SKM-1 treated with dmso at 0.1 percent for 144 hours (cell line): ENCODE data around the gene RPL7L1.
A peak's percentile ranks its signal among the peaks of the same experiment; 100 is the strongest.

Experiments
- DNase-seq: peaks from one replicate; lab custom pipeline; 2025; ENCODE audit not compliant: unreplicated experiment; lab: John Stamatoyannopoulos, UW

RPL7L1 gene

DNA sequence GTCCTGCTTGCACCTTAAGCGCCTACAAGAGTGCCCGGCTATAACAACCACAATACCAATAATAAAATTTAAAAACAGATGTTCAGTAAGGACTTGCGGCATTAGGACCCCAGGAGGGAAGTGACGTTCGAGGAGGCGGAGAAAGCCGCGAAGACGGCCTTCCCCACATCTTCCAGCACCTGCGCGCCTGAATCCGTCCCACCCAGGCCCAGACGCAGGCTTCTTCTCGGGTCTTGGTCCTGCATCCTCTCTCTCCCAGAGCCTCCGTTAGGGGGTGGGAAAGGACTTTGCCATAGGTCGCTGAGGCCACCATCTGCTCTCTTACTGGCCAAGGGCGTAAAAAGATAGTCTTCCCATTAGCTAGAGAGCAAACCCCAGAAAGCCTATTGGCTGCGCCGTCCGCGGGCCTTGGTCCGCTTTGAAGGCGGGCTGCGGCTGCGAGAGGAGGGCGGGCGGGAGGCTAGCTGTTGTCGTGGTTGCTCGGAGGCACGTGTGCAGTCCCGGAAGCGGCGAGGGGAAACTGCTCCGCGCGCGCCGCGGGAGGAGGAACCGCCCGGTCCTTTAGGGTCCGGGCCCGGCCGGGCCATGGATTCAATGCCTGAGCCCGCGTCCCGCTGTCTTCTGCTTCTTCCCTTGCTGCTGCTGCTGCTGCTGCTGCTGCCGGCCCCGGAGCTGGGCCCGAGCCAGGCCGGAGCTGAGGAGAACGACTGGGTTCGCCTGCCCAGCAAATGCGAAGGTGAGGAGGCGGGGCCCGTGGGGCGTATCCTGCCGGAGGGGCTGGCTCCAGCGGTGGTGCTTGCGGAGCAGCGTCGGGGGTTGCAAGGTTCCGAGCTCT is 49.8 kb downstream of the RPL7L1 start, which contains the start of gene CNPY3:
TSS of gene CNPY3 (plus strand) at position 495 of the 835 bp plus-strand sequence. CDS start at position 586, 91 bp downstream.
- peak; percentile 98 for DNase-seq

DNA sequence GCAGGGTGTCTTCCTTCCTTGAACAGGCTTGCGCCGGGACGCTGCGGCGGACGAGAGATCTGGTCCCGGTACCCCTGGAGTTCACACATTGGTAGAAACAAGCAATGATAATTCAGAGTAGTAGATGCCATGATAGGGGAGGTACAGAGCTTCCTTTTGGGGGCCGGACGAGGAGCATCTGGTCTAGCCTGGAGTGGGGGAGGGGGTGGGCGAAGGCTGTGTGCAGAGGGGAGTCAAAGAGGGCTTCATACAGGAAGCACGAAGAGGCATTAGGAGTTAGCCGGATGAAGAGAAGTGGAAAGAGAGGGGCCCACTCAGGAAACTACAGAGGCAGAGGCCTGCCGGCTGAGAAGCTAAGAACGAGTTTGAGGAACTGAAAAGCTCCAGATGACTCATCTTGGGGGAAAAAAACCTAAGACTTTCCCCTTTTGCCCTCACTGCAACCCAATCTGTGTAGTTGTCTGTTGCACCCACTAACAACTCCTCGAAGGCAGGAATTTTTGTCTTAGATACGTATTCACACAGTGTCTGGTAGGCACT is 50.5 kb downstream of the RPL7L1 start:
- DNase-seq, result peak; percentile 97

DNA sequence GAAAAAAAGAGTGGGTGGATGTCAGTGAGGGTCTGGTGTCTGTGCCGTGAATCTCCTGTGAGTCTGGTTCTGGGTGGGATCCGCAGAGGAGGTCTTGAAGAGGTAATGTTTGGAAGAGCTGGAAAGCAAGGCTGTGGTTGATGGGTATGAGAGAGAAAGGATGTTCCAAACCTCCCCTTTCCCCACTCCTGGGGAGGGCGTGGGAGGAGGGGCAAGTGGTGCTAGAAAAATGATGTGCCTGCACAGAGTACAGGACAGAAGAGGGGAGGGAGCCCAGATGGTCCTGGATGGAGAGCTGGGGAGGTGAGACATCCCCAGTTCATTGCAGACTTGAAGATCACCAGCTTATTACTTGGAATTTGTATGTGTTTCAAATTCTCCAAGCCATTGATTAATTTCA is 53.0 kb downstream of the RPL7L1 start:
- DNase-seq, result no peak

DNA sequence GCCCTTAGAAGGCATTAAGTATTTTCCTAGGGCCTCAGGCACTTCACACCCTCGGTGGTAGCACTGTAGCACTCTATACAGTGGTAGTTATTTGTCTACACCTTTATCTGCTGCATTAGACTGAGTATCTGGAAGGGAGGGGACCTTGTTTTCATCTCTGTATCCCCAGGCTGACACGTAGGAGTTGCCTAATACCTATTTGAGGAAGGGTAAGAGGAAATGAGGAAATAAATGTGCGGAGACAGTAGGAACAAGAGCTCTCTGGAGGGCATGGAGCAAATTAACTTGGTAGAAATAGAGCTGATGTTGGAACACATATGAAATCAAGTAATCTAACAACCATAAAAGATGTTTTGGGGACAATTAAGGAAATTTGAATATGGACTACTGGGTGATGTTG is 53.8 kb downstream of the RPL7L1 start:
- peak; percentile 95 for DNase-seq

DNA sequence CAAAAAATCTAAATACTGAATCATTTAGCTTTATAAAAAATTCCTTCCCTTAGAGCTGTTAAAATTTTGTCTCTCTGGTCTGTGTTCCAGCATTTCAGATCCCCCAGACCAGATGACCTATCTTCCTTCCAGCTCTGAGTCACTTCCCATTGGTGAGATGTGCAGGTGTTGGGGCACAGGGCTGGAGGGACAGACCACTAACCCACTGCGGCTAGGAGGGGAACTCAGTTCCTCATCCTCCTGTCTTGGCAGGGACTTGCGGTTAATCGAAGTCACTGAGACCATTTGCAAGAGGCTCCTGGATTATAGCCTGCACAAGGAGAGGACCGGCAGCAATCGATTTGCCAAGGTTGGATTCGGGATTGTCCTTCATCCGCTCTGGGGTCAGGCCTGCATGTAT is 55.9 kb downstream of the RPL7L1 start:
- peak; percentile 68 for DNase-seq

DNA sequence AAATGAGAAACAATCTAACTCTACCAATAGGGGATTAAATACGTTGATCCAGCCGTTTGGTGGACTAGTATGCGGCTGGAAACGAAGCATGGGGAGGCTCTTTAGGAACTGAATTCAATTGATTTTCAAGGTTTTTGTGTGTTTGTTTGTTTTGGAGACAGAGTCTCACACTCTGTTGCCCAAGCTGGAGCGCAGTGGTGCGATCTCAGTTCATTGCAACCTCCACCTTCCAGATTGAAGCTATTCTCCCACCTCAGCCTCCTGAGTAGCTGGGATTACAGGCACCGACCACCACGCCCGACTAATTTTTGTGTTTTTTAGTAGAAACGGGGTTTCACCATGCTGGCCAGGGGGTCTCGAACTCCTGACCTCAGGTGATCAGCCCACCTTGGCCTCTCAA is 57.0 kb downstream of the RPL7L1 start:
- no peak for DNase-seq

DNA sequence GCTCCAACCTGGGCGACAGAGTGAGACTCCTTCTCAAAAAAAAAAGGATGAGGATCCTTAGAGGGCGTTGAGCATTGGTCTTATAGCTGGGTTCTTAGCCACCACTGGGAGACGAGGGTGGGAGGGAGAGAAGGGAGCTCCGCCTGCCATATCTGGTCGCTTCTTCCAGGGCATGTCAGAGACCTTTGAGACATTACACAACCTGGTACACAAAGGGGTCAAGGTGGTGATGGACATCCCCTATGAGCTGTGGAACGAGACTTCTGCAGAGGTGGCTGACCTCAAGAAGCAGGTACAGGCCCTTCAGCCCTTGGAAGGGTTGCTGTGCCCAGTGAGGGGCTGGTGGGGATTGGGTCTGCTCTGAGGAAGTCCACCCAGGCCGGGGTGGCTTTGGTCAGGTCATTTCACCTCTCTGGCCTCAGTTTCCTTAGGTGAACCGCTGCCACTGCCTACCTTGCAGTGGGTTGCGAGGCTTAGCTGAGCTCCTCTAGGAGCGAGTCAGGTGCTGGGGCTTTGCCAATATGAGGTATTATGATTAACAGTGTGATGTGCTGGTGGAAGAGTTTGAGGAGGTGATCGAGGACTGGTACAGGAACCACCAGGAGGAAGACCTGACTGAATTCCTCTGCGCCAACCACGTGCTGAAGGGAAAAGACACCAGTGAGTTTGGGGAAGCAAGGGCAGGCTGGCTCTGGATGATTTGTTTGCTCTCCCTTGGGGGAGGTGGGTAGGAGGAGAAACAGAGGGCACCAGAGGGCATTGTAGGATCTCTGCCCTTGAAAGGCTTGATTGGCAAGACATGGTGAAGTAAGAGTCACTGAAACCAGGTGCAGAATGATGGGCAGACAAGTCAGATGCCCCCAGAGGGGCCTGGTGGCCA is 58.4 kb downstream of the RPL7L1 start:
- DNase-seq, result no peak

DNA sequence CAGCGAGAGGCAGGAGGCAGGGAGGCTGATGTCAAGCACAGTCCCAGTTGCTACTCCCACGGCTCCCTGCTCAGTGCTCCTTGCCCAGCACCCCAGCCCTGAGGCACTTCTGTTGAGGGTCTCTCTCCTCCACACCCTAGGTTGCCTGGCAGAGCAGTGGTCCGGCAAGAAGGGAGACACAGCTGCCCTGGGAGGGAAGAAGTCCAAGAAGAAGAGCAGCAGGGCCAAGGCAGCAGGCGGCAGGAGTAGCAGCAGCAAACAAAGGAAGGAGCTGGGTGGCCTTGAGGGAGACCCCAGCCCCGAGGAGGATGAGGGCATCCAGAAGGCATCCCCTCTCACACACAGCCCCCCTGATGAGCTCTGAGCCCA is 59.0 kb downstream of the RPL7L1 start:
- DNase-seq, result no peak

DNA sequence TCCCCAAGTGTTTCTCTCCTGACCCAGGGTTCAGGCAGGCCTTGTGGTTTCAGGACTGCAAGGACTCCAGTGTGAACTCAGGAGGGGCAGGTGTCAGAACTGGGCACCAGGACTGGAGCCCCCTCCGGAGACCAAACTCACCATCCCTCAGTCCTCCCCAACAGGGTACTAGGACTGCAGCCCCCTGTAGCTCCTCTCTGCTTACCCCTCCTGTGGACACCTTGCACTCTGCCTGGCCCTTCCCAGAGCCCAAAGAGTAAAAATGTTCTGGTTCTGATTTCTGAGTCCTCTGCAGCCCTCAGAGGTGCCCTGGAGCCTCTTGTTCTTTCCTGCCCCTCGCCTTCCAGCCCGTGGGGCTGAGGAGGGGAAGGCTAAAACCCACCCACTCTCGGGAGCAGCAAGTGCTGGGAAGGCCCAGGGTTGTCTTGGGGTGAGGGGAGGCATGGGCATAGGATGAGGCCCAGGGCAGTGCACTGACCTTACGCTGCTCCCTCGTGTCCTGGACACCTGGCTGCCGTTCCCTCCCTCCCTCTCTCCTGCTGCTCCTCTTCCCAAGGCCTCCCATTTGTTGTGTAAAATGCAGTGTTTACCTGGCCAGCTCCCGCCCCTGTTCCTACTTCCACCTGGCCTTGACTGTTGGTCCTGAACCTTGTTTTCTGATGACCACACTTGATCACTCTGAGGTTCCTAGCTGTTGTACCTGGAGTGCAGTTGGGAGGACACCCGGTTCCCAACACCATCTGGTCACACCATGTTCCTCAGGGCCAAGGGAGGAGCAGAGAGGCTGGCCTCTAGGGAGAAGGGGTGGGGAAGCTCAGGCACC is 59.8 kb downstream of the RPL7L1 start:
- no peak for DNase-seq
